ENCODE measurements around the gene CORO7. TPM values are rescaled to one million over a fixed set of nuclear protein-coding genes. Genes with fewer than 3 reads are reported as not detected.
A peak's percentile ranks its signal among the peaks of the same experiment; 100 is the strongest.

CORO7 gene
- total and polyA plus RNA-seq, 2 donors (not counting 1 experiment from before 2014, with no cell fraction given), result 117 to 230 TPM

DNA sequence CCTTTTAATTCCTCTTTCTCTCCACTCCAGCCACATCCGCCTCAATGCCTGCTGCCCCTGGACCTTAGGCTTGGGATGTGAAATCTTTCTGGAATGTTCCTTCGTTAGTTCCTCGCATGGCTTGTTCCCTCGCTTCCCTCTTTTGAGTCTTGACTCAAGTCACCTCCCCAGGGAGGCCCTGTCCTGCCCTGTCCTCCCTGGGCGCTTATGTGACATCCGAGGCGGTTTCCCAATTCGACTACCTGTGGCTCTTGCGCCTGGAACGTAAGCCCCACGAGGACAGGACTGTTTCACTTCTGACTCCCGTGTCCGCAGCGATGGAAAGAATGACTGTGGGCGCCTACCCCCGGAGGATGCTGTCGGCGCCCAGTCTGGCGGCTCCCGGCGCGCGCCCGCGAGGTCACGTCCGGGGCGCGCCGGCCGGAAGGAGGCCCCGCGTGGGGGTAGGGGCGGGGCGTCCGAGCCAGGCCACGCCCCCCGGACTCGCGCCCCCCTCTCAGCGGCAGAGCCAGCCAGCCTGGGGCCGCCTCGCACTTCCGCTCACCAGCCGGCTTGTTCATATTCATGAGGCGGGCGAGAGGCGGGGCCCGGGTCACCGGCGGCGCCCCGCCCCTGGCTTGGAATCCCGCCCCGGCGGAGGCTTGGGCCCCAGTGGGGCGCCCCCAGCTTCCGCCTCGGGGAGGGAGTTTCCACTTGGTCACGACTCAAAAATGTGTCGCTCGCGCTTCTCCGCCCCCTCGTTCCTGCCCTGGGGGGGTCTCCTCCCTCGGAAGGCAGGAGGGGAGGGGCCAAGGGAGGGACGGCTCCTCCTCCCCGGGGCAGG lies 109.0 kb downstream of the CORO7 start:
- Histone ChIP-seq H3K4me2 (replicated peaks; ENCODE audit: low read depth, low read length, poor library complexity, severe bottlenecking) (peak overlapping the region; percentile 90), H4K20me1 (ENCODE audit: control insufficient read depth, insufficient read depth, low read length, poor library complexity, severe bottlenecking) (no peaks in the 10 kb centered on the region), H3K27ac (ENCODE audit: low read length in 2 of 2) (peak overlapping the region; percentile 89 to 91), H3K9me3 (ENCODE audit: control extremely low read depth in 1 of 3, control insufficient read depth in 2 of 3, insufficient read depth in 1 of 3, low read length in 2 of 3) (peaks cover 0 to 2% (median 0%) of the 10 kb centered on the region in 3 donors), H2AFZ (ENCODE audit: insufficient read depth, low read depth, low read length, poor library complexity, severe bottlenecking) (peak overlapping the region; percentile 86), H3K36me3 (replicated peaks in 1 of 2; ENCODE audit: control extremely low read depth in 1 of 2, control insufficient read depth in 1 of 2, extremely low read depth in 1 of 2, insufficient read depth in 2 of 2, low read length in 1 of 2) (no peaks in the 10 kb centered on the region), H3K4me1 (ENCODE audit: control insufficient read depth in 2 of 2, insufficient read depth in 2 of 2, low read length in 2 of 2) (peaks cover 14 to 38% of the 10 kb centered on the region in 2 donors), H3K9ac (ENCODE audit: low read length) (peak overlapping the region; percentile 79), H3K79me2 (ENCODE audit: control insufficient read depth, insufficient read depth, low read length) (peaks cover 17% of the 10 kb centered on the region), H3K4me3 (ENCODE audit: control extremely low read depth in 1 of 5, extremely low read depth in 1 of 5, insufficient read depth in 1 of 5, low read depth in 2 of 5, low read length in 4 of 5) (peak overlapping the region; percentile 58 to 95 (median 72)), H3K27me3 (replicated peaks in 1 of 4; ENCODE audit: control extremely low read depth in 1 of 4, control insufficient read depth in 3 of 4, insufficient read depth in 4 of 4, low read length in 3 of 4) (peaks cover 0 to 2% (median 0%) of the 10 kb centered on the region in 4 experiments)
- 2% methylated on average over 65 of the region's 68 CpGs for WGBS (ENCODE audit: insufficient coverage)
- H3K4me3 Mint-ChIP-seq, result peak overlapping the region; percentile 96
- TF ChIP-seq, protein P1, sequence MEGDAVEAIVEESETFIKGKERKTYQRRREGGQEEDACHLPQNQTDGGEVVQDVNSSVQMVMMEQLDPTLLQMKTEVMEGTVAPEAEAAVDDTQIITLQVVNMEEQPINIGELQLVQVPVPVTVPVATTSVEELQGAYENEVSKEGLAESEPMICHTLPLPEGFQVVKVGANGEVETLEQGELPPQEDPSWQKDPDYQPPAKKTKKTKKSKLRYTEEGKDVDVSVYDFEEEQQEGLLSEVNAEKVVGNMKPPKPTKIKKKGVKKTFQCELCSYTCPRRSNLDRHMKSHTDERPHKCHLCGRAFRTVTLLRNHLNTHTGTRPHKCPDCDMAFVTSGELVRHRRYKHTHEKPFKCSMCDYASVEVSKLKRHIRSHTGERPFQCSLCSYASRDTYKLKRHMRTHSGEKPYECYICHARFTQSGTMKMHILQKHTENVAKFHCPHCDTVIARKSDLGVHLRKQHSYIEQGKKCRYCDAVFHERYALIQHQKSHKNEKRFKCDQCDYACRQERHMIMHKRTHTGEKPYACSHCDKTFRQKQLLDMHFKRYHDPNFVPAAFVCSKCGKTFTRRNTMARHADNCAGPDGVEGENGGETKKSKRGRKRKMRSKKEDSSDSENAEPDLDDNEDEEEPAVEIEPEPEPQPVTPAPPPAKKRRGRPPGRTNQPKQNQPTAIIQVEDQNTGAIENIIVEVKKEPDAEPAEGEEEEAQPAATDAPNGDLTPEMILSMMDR (IDR thresholded peaks at IDR 0.05), result no peak
- no peak for TF ChIP-seq EZH2 (IDR thresholded peaks at IDR 0.05; ENCODE audit: borderline replicate concordance, insufficient read depth, low read depth, low read length, poor library complexity, severe bottlenecking)
- CTCF ChIA-PET, result interaction anchor here (1.4 to 15.7 kb wide), 6 partner anchors 18 to 95 kb away, joined by 4 to 165 read pairs (median 19); partner anchors contain the start of gene TFAP4
- H3K27ac Mint-ChIP-seq, result peak overlapping the region; percentile 96
- H3K27me3 Mint-ChIP-seq, result no peaks in the 10 kb centered on the region
- ATAC-seq (ENCODE audit: low read depth) (peak; percentile 86), DNase-seq (peak; percentile 98)
- H3K4me1 Mint-ChIP-seq, result peaks cover 35% of the 10 kb centered on the region
- intact Hi-C loops (cut with micrococcal nuclease), result loop anchor here (1.0 to 5.0 kb wide), 8 partner anchors 23 to 385 kb away; partner anchors contain the start of genes CDIP1, CORO7, DNAJA3 and NUDT16L1
- H3K9me3 Mint-ChIP-seq (ENCODE audit: insufficient read depth), result no peaks in the 10 kb centered on the region
- POLR2A ChIA-PET, result interaction anchor here (0.7 to 1.0 kb wide), 2 partner anchors 15 to 108 kb away, joined by 3 to 4 read pairs; partner anchors contain the start of gene CORO7
